GM12878 (cell line): Measurements from ENCODE around the gene RACK1. TPM values are rescaled to one million over a fixed set of nuclear protein-coding genes. Genes with fewer than 3 reads are reported as not detected.

ENCODE experiments used
- CREB1 ChIP-seq: IDR thresholded peaks from 2 replicates; pipeline ENCODE4 v1.6.1; 2012; ENCODE audit warnings: low read depth, mild to moderate bottlenecking, inconsistent platforms
- POLR2A ChIP-seq: IDR thresholded peaks from 2 replicates; pipeline ENCODE4 v1.6.1; 2011; ENCODE audit warnings: low read depth, mild to moderate bottlenecking, low read length
- RAD51 ChIP-seq: fragments of 450-650 bp; IDR thresholded peaks from 2 replicates; pipeline ENCODE4 v1.6.1; 2016; ENCODE audit warnings: moderate library complexity, mild to moderate bottlenecking, inconsistent platforms
- RELA ChIP-seq: fragments of 450-650 bp; IDR thresholded peaks from 2 replicates; pipeline ENCODE4 v1.8.0; 2014; ENCODE audit warnings: borderline replicate concordance; ENCODE audit not compliant: partially characterized antibody
- YY1 ChIP-seq: IDR thresholded peaks from 2 replicates; pipeline ENCODE4 v1.6.1; 2011; ENCODE audit warnings: low read depth, mild to moderate bottlenecking, low read length
- polyA plus RNA-seq, 11 experiments: library from polyadenylated mRNA; depleted of rRNA in 4 of 11; unstranded in 6 of 11; stranded (reverse) in 5 of 11; fragments of >200 nt; fragmentation: Nextera tagmentation in 4 of 11; fragmentation: Illumina TruSeq in 1 of 11; extraction: Ambion mirVana in 4 of 11; extraction: Trizol in 1 of 11; gene quantifications; 1 replicate in 1 of 11; 2 replicates in 10 of 11; pipeline versions ENCODE4 v1.2.1 to v1.2.3, GENCODE V29; 2011 to 2016; ENCODE audit warnings: inconsistent platforms in 2 of 11, missing spikeins in 2 of 11, low read depth in 1 of 11
- total RNA-seq, 4 experiments: library from RNA; depleted of rRNA in 3 of 4; stranded (reverse); fragments of >200 nt in 3 of 4; fragmentation: Illumina TruSeq in 1 of 4; extraction: Trizol in 1 of 4; gene quantifications; 2 replicates each; pipeline versions ENCODE4 v1.2.1 to v1.2.3, GENCODE V29; 2013 to 2021
- TF ChIP-seq, protein P1 (sequence below): fragments of 450-650 bp; formaldehyde crosslinking; IDR thresholded peaks from 2 replicates; pipeline ENCODE4 v1.5.0; 2022; ENCODE audit warnings: mild to moderate bottlenecking, missing genetic modification characterization
- TF ChIP-seq, protein P2 (sequence below): fragments of 450-650 bp; IDR thresholded peaks from 2 replicates; pipeline ENCODE4 v1.6.1; 2017; ENCODE audit warnings: mild to moderate bottlenecking, low read depth, inconsistent platforms; ENCODE audit not compliant: poor library complexity, severe bottlenecking

The RACK1 gene
- total and polyA plus RNA-seq, 10 of the 15 experiments (the other 5 are each of a cell fraction or from before 2014, with no cell fraction given), result 1,365 to 6,584 (median 4,167) TPM

GRCh38 chr5:181198905-181199519 is 44.7 kb downstream of the RACK1 start (continued):
- TF ChIP-seq, protein P1, sequence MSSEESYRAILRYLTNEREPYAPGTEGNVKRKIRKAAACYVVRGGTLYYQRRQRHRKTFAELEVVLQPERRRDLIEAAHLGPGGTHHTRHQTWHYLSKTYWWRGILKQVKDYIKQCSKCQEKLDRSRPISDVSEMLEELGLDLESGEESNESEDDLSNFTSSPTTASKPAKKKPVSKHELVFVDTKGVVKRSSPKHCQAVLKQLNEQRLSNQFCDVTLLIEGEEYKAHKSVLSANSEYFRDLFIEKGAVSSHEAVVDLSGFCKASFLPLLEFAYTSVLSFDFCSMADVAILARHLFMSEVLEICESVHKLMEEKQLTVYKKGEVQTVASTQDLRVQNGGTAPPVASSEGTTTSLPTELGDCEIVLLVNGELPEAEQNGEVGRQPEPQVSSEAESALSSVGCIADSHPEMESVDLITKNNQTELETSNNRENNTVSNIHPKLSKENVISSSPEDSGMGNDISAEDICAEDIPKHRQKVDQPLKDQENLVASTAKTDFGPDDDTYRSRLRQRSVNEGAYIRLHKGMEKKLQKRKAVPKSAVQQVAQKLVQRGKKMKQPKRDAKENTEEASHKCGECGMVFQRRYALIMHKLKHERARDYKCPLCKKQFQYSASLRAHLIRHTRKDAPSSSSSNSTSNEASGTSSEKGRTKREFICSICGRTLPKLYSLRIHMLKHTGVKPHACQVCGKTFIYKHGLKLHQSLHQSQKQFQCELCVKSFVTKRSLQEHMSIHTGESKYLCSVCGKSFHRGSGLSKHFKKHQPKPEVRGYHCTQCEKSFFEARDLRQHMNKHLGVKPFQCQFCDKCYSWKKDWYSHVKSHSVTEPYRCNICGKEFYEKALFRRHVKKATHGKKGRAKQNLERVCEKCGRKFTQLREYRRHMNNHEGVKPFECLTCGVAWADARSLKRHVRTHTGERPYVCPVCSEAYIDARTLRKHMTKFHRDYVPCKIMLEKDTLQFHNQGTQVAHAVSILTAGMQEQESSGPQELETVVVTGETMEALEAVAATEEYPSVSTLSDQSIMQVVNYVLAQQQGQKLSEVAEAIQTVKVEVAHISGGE (CRISPR knock-in tag), result no peak
- TF ChIP-seq RELA, result peak; percentile 88
- TF ChIP-seq POLR2A, result no peak
- TF ChIP-seq RAD51, result peak; percentile 84
- TF ChIP-seq, protein P2, sequence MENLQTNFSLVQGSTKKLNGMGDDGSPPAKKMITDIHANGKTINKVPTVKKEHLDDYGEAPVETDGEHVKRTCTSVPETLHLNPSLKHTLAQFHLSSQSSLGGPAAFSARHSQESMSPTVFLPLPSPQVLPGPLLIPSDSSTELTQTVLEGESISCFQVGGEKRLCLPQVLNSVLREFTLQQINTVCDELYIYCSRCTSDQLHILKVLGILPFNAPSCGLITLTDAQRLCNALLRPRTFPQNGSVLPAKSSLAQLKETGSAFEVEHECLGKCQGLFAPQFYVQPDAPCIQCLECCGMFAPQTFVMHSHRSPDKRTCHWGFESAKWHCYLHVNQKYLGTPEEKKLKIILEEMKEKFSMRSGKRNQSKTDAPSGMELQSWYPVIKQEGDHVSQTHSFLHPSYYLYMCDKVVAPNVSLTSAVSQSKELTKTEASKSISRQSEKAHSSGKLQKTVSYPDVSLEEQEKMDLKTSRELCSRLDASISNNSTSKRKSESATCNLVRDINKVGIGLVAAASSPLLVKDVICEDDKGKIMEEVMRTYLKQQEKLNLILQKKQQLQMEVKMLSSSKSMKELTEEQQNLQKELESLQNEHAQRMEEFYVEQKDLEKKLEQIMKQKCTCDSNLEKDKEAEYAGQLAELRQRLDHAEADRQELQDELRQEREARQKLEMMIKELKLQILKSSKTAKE, result peak; percentile 42
- no peak for TF ChIP-seq YY1
- TF ChIP-seq CREB1, result no peak
